ENCODE data around the gene ADGRL2. TPM values are rescaled to one million over a fixed set of nuclear protein-coding genes. Genes with fewer than 3 reads are reported as not detected.

Gene ADGRL2
- polyA plus RNA-seq, 1 of the 3 experiments (the other 2 are of a cell fraction) = 40.3 TPM

- TF ChIP-seq SMC3 (IDR thresholded peaks at IDR 0.05; ENCODE audit: low read depth, low read length) (no peak), CHD2 (IDR thresholded peaks at IDR 0.05; ENCODE audit: low read length, partially characterized antibody) (no peak), PBX3 (IDR thresholded peaks at IDR 0.05) (no peak), NFIC (IDR thresholded peaks at IDR 0.05; ENCODE audit: borderline replicate concordance) (no peak), USF2 (IDR thresholded peaks at IDR 0.05; ENCODE audit: borderline replicate concordance, low read depth, low read length) (no peak), ZBTB33 (IDR thresholded peaks at IDR 0.05; ENCODE audit: borderline replicate concordance, low read depth) (no peak), CTCF (IDR thresholded peaks at IDR 0.05) (no peak), JUND (IDR thresholded peaks at IDR 0.05) (no peak), RAD21 (IDR thresholded peaks at IDR 0.05; ENCODE audit: low read length) (no peak), IRF3 (IDR thresholded peaks at IDR 0.05; ENCODE audit: low read depth, low read length) (no peak), TAF1 (IDR thresholded peaks at IDR 0.05; ENCODE audit: borderline replicate concordance, low read depth, low read length) (no peak), REST (IDR thresholded peaks at IDR 0.05; ENCODE audit: low read depth, low read length) (no peak), MAX (IDR thresholded peaks at IDR 0.05; ENCODE audit: low read depth) (no peak), POLR2AphosphoS5 (IDR thresholded peaks at IDR 0.05; ENCODE audit: low read depth, low read length) (no peak), EP300 (IDR thresholded peaks at IDR 0.05; ENCODE audit: borderline replicate concordance in 1 of 2, low read depth in 1 of 2, low read length in 1 of 2) (no peak)
- ChIA-PET CTCF (no interaction called here), POLR2A (interaction anchor here (0.7 kb wide), 1 partner anchor 116 kb away, joined by 3 read pairs; no protein-coding TSS in a partner anchor)
- peaks cover 24% of the 10 kb centered on the region for H3K79me2 ChIP-seq (ENCODE audit: insufficient read depth)
- H3K27me3 ChIP-seq (ENCODE audit: insufficient read depth) = no peaks in the 10 kb centered on the region
- H3K4me2 ChIP-seq = no peak overlapping the region
- H3K4me1 ChIP-seq (ENCODE audit: control insufficient read depth in 1 of 2, insufficient read depth in 2 of 2, low read depth in 1 of 2, low read length in 1 of 2) = peaks cover 13 to 15% of the 10 kb centered on the region in 2 experiments
- H4K20me1 ChIP-seq (ENCODE audit: insufficient read depth) = peaks cover 5% of the 10 kb centered on the region; the same call in 1 of the 2 replicates
- no peaks in the 10 kb centered on the region for H3K9me3 ChIP-seq
- H3K36me3 ChIP-seq (replicated peaks in 1 of 2; ENCODE audit: control insufficient read depth in 1 of 2, insufficient read depth in 2 of 2, low read length in 1 of 2) = peaks cover 0 to 4% of the 10 kb centered on the region in 2 experiments
- no peak overlapping the region for H2AFZ ChIP-seq (ENCODE audit: low read depth)
- H3K9ac ChIP-seq = no peak overlapping the region
- WGBS (ENCODE audit: low lambda C conversion rate) = 81% methylated on average over 5 of the region's 5 CpGs
- no peak for DNase-seq
- H3K4me3 ChIP-seq (ENCODE audit: low read depth in 2 of 2, low read length in 1 of 2) = no peak overlapping the region
- H3F3A ChIP-seq (replicated peaks; ENCODE audit: insufficient read depth) = peaks cover 17% of the 10 kb centered on the region
- no peak overlapping the region for H3K27ac ChIP-seq (ENCODE audit: low read depth in 2 of 2, low read length in 1 of 2)
- no peaks in the 10 kb centered on the region for H3K9me2 ChIP-seq
Observed at GRCh38 chr1:81921851-81922462, 121.2 kb downstream of the ADGRL2 start.

Measured in SK-N-SH (cell line).